Measurements from ENCODE around the gene USP49.

- TF ChIP-seq EZH2 (IDR thresholded peaks at IDR 0.05; ENCODE audit: borderline replicate concordance, low read depth, low read length, poor library complexity, severe bottlenecking) (no peak), CTCF (conservative IDR thresholded peaks at IDR 0.05; ENCODE audit: low read depth, low read length) (no peak)
These were observed 2.1 kb downstream of the USP49 start for GRCh38 chr6:41892921-41893564.

All from A673 (cell line).